Small intestine (tissue), 7 donors: Measurements from ENCODE around the gene VWF. TPM values are rescaled to one million over a fixed set of nuclear protein-coding genes. Genes with fewer than 3 reads are reported as not detected.

Experiments used
- DNase-seq, 2 donors: peaks; one replicate each; pipeline versions ENCODE4 v3.0.0 to v3.0.0-alpha.2; 2013
- FAIRE-seq: peaks from 2 replicates; lab custom pipeline; 2012; peaks lifted over from hg19 to GRCh38; lab: Jason Lieb, UNC
- H3K27ac ChIP-seq, 3 donors: one replicate each; pipeline ENCODE4 v1.5.1; 2013; ENCODE audit warnings: low read length in 2 of 3, mild to moderate bottlenecking in 2 of 3, control low read depth in 1 of 3, inconsistent platforms in 1 of 3, low read depth in 1 of 3, moderate library complexity in 1 of 3
- H3K27me3 ChIP-seq, 3 donors: one replicate each; pipeline ENCODE4 v1.6.1; 2013; ENCODE audit warnings: low read length in 3 of 3, inconsistent platforms in 1 of 3; ENCODE audit not compliant: control insufficient read depth in 3 of 3, insufficient read depth in 3 of 3
- H3K36me3 ChIP-seq, 3 donors: one replicate each; pipeline ENCODE4 v1.6.1; 2013; ENCODE audit warnings: low read length in 3 of 3, inconsistent platforms in 1 of 3, low read depth in 1 of 3, mild to moderate bottlenecking in 1 of 3, moderate library complexity in 1 of 3; ENCODE audit not compliant: control insufficient read depth in 3 of 3, insufficient read depth in 2 of 3
- H3K4me1 ChIP-seq, 3 donors: one replicate each; pipeline ENCODE4 v1.6.1; 2013; ENCODE audit warnings: low read length in 2 of 3, inconsistent platforms in 1 of 3, low read depth in 1 of 3, mild to moderate bottlenecking in 1 of 3, moderate library complexity in 1 of 3; ENCODE audit not compliant: control insufficient read depth in 3 of 3, insufficient read depth in 2 of 3
- H3K4me3 ChIP-seq, 3 donors: one replicate each; pipeline ENCODE4 v1.5.1; 2013; ENCODE audit warnings: low read length in 3 of 3, control low read depth in 1 of 3, inconsistent platforms in 1 of 3, low read depth in 1 of 3, mild to moderate bottlenecking in 1 of 3, moderate library complexity in 1 of 3
- H3K9me3 ChIP-seq, 2 donors: one replicate each; pipeline ENCODE4 v1.6.1; 2013; ENCODE audit warnings: low read depth in 1 of 2, low read length in 1 of 2; ENCODE audit not compliant: control insufficient read depth in 2 of 2, insufficient read depth in 1 of 2
- WGBS, 3 donors: extraction: QIAGEN DNeasy Blood & Tissue Kit; methylation state at CpG; one replicate each; pipeline ENCODE4 v1.1.7; 2013; 5-methylcytosine and 5-hydroxymethylcytosine counted together
- polyA plus RNA-seq, 4 donors: library from polyadenylated mRNA; stranded (reverse) in 3 of 4; unstranded in 1 of 4; fragments of 200-250 nt in 3 of 4; fragments of 120-200 nt in 1 of 4; gene quantifications; one replicate each; pipeline versions ENCODE4 v1.2.1 to v1.2.3, GENCODE V29; 2013
- donor health status: healthy with polysubstance abuse.
- donor health status: control.
- donor health status: control.
- donor health status: Bipolar disorder and iron deficiency.
- donor health status: healthy.

Gene VWF
- polyA plus RNA-seq, 4 donors = 2.2 to 82.9 (median 6.1) TPM

- DNase-seq (peak; percentile 56 to 78), FAIRE-seq (no peak)
Observed at GRCh38 chr12:6084261-6084968, 40.1 kb downstream of the VWF start.

GRCh38 chr12:6083601-6084000, 40.9 kb downstream of the VWF start:
- Histone ChIP-seq H3K4me1 (peaks cover 0 to 33% (median 4%) of the 10 kb centered on the region in 3 donors), H3K27me3 (no peaks in the 10 kb centered on the region), H3K4me3 (no peak overlapping the region), H3K27ac (no peak overlapping the region), H3K36me3 (no peaks in the 10 kb centered on the region), H3K9me3 (no peaks in the 10 kb centered on the region)
- no peak for FAIRE-seq
- 69 to 84% (median 80%) methylated on average over 4 of the region's 4 CpGs for WGBS, 3 donors
- no peak for DNase-seq

More at GRCh38 chr12:6084261-6084968, 40.1 kb downstream of the VWF start:
- Histone ChIP-seq H3K27me3 (no peaks in the 10 kb centered on the region), H3K9me3 (no peaks in the 10 kb centered on the region), H3K36me3 (no peaks in the 10 kb centered on the region), H3K4me1 (peaks cover 2 to 40% (median 4%) of the 10 kb centered on the region in 3 donors), H3K27ac (peak overlapping the region in 1 of 3 donors; percentile 84), H3K4me3 (no peak overlapping the region)
- 54 to 66% (median 62%) methylated on average over 7 of the region's 7 CpGs for WGBS, 3 donors

- DNase-seq (no peak), FAIRE-seq (no peak)
- H3K4me1 ChIP-seq = peaks cover 0 to 25% (median 4%) of the 10 kb centered on the region in 3 donors
- WGBS, 3 donors = 86 to 92% (median 89%) methylated on average over 3 of the region's 3 CpGs
- no peaks in the 10 kb centered on the region for H3K27me3 ChIP-seq
- no peaks in the 10 kb centered on the region for H3K36me3 ChIP-seq
- H3K9me3 ChIP-seq = no peaks in the 10 kb centered on the region
- no peak overlapping the region for H3K4me3 ChIP-seq
- H3K27ac ChIP-seq = no peak overlapping the region
Observed at GRCh38 chr12:6082613-6083012, 41.9 kb downstream of the VWF start.

GRCh38 chr12:6080149-6081045, 44.1 kb downstream of the VWF start:
- no peak for DNase-seq

GRCh38 chr12:6078398-6079096, 45.9 kb downstream of the VWF start:
- Histone ChIP-seq H3K27ac (no peak overlapping the region), H3K9me3 (no peaks in the 10 kb centered on the region), H3K4me1 (peaks cover 0 to 4% (median 0%) of the 10 kb centered on the region in 3 donors), H3K4me3 (no peak overlapping the region), H3K36me3 (no peaks in the 10 kb centered on the region), H3K27me3 (no peaks in the 10 kb centered on the region)
- FAIRE-seq (no peak), DNase-seq (no peak)
- 74 to 86% (median 80%) methylated on average over 3 of the region's 3 CpGs for WGBS, 3 donors

More at GRCh38 chr12:6080149-6081045, 44.1 kb downstream of the VWF start:
- WGBS, 3 donors = 90 to 91% (median 90%) methylated on average over 18 of the region's 18 CpGs
- Histone ChIP-seq H3K27ac (no peak overlapping the region), H3K4me3 (no peak overlapping the region), H3K27me3 (no peaks in the 10 kb centered on the region), H3K9me3 (no peaks in the 10 kb centered on the region), H3K4me1 (peaks cover 0 to 14% (median 4%) of the 10 kb centered on the region in 3 donors), H3K36me3 (no peaks in the 10 kb centered on the region)
- no peak for FAIRE-seq

GRCh38 chr12:6077692-6078083, 46.8 kb downstream of the VWF start:
- Histone ChIP-seq H3K27ac (no peak overlapping the region), H3K4me3 (no peak overlapping the region), H3K9me3 (no peaks in the 10 kb centered on the region), H3K36me3 (no peaks in the 10 kb centered on the region), H3K4me1 (peaks cover 0 to 4% (median 0%) of the 10 kb centered on the region in 3 donors), H3K27me3 (no peaks in the 10 kb centered on the region)
- 93 to 95% (median 93%) methylated on average over 6 of the region's 6 CpGs for WGBS, 3 donors
- DNase-seq = no peak
- no peak for FAIRE-seq

- Histone ChIP-seq H3K27me3 (no peaks in the 10 kb centered on the region), H3K4me1 (peaks cover 0 to 4% (median 0%) of the 10 kb centered on the region in 3 donors), H3K4me3 (no peak overlapping the region), H3K36me3 (no peaks in the 10 kb centered on the region), H3K9me3 (no peaks in the 10 kb centered on the region), H3K27ac (no peak overlapping the region)
- FAIRE-seq = no peak
- DNase-seq = no peak
- 94 to 96% (median 95%) methylated on average over 28 of the region's 28 CpGs for WGBS, 3 donors
Observed at GRCh38 chr12:6076776-6077691, 47.4 kb downstream of the VWF start.
